ENCODE results near the gene FBLN2.

DNA sequence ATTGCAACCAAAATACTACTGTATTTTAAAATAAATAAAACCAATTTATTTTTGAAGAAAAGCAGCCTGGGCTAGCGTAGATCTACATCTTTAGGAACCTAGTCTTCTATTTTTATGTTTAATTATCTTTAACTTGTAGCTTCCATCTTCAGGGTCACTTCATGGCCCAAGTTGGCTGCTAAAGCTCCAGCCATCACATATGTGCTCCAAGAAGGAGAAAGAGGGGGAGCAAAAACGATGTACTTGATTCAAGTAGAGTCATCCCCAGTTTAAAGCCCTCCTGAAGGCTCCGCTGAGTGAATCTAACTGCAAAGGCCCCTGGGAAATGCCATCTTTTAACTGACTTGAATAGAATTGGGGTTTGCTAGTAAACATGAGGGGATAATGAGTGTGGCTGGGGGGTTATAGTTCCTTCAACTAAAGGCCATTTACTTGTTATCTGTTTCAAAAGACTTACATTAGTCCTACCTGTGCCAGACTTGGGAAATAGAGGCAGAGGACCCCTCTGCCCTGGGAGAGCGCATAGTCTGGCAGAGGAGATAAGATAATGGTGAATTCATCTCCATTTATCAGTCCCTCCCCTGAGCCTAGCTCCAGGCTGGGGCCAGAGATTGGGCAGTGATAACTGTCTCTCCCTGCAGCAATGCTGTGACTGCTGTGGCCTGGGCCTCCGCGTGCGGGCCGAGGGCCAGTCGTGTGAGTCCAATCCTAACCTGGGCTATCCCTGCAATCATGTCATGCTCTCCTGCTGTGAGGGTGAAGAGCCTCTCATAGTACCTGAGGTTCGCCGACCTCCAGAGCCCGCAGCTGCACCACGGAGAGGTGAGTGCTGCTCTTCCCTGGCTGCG is 64.6 kb downstream of the FBLN2 start:
- TF ChIP-seq, protein P1, sequence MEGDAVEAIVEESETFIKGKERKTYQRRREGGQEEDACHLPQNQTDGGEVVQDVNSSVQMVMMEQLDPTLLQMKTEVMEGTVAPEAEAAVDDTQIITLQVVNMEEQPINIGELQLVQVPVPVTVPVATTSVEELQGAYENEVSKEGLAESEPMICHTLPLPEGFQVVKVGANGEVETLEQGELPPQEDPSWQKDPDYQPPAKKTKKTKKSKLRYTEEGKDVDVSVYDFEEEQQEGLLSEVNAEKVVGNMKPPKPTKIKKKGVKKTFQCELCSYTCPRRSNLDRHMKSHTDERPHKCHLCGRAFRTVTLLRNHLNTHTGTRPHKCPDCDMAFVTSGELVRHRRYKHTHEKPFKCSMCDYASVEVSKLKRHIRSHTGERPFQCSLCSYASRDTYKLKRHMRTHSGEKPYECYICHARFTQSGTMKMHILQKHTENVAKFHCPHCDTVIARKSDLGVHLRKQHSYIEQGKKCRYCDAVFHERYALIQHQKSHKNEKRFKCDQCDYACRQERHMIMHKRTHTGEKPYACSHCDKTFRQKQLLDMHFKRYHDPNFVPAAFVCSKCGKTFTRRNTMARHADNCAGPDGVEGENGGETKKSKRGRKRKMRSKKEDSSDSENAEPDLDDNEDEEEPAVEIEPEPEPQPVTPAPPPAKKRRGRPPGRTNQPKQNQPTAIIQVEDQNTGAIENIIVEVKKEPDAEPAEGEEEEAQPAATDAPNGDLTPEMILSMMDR (IDR thresholded peaks at IDR 0.05): no peak
- no peak for TF ChIP-seq POLR2A (IDR thresholded peaks at IDR 0.05)
